Thoracic aorta (tissue), 2 donors: ENCODE measurements around the gene MAPK13. TPM values are rescaled to one million over a fixed set of nuclear protein-coding genes. Genes with fewer than 3 reads are reported as not detected.
A peak's percentile ranks its signal among the peaks of the same experiment; 100 is the strongest.

Experiments
- ATAC-seq: fragments of 150-250 bp; one replicate; pipeline ENCODE4 v1.8.0; 2017; ENCODE audit warnings: low read depth; ENCODE audit not compliant: insufficient number of reproducible peaks, low FRiP score
- DNase-seq: peaks from one replicate; pipeline ENCODE4 v3.0.0-alpha.2; 2020; ENCODE audit warnings: low spot score
- H3K27ac ChIP-seq, 2 donors: fragments of 200-600 bp; sonication (generic); 1 replicate in 1 of 2; 2 replicates in 1 of 2; pipeline ENCODE4 v1.5.1; 2016; ENCODE audit warnings: mild to moderate bottlenecking in 2 of 2, moderate library complexity in 2 of 2
- H3K27me3 ChIP-seq: fragments of 200-600 bp; sonication (generic); replicated peaks from 2 replicates; pipeline ENCODE4 v1.6.0; 2016; ENCODE audit warnings: mild to moderate bottlenecking; ENCODE audit not compliant: insufficient read depth
- H3K36me3 ChIP-seq: fragments of 200-600 bp; sonication (generic); one replicate; pipeline ENCODE4 v1.5.1; 2016
- H3K4me1 ChIP-seq, 2 donors: fragments of 200-600 bp; sonication (generic); 1 replicate in 1 of 2; 2 replicates in 1 of 2; pipeline versions ENCODE4 v1.5.1 to v1.6.0; 2016; ENCODE audit warnings: low read depth in 2 of 2, mild to moderate bottlenecking in 1 of 2; ENCODE audit not compliant: control insufficient read depth in 1 of 2
- H3K4me3 ChIP-seq: fragments of 200-600 bp; sonication (generic); 2 replicates; pipeline ENCODE4 v1.5.1; 2016; ENCODE audit warnings: mild to moderate bottlenecking
- H3K9me3 ChIP-seq: fragments of 200-600 bp; sonication (generic); 2 replicates; pipeline ENCODE4 v1.5.1; 2016
- total RNA-seq, 2 donors: library from RNA; depleted of rRNA; stranded (reverse); fragments of >200 nt; gene quantifications; one replicate each; pipeline versions ENCODE4 v1.1.0 to v1.2.3, GENCODE V29; 2016
- TF ChIP-seq, protein P1 (sequence below): fragments of 200-600 bp; sonication (generic); IDR thresholded peaks from one replicate; pipeline ENCODE4 v1.5.1; 2019; ENCODE audit warnings: antibody characterized with exemption

MAPK13 gene
- total RNA-seq, 2 donors from 2014 or later, result 5.5 to 7.6 TPM

DNA sequence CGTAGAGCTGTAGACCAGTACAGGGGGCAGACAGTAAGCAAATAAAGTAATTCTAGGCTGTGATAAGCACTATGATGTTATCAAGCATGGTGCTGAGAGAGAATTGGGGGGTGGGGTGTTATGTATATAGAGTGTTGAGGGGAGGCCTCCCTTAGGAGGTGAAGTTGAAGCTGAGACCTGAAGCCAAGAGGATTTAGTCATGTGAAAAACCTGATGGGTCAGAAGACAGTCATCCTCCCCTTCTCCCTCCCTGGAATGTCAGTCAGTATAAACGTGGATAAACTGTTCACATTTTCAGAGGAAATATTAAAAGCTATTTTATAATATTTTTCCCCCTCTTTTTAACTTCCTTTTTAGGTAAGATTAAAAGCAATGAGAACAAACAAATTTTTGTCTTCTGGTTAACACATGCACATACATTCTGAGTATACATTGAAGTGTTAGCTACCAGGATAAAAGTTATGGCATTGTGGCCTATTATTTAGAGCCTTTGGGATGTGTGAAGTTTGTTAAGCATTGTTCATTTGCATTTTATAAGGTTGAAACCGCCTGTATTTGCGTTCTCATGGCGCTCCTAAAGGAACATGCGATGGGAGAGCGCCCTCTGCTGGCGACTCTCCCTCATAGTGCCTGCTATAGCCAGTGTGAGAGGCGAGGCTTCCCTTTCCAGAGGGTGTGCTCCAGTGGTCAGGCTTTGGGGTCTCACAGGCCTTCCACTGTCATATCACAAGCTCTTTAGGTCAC is 35.4 kb upstream of the MAPK13 start:
- peak overlapping the region in 1 of 2 donors; percentile 27 for H3K27ac ChIP-seq

DNA sequence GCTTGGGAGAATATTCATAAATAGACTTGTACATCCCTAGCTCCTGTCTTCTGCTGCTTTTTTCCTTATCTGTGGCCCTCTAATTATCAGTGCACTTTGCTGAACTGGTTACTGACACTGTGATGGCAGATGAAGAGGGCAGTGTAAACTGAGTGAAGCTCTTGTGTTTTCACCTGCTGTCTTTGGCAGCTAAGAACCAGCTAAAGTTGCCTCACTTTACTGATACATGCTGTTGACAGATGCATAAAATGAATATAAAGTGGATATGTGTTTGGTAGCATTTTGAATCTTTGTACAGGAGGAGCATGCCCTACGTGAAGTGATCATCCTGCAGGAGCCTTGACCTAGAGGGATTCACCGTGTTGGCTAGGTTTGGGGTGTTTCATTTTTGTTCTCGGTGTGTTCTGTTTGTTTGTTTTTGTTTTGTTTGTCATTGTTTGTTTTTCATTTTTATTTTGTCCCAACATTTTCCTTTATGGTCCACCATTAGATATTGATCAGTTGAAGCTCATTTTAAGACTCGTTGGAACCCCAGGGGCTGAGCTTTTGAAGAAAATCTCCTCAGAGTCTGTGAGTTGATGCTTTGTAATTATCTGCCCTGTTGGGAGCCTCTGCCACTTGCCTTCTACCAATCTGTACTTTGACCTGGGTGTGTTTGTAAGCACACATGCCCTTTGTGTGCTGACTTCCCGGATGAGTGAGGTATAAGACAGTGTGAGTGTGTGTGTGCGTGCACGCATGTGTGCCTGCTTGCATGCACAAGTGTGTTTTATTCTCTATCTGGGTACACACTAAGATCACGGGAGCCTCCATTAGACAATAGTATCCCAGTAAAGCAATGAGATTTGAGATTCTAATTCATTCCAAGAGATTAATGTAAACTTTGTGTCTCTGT is 34.6 kb upstream of the MAPK13 start:
- Histone ChIP-seq H3K4me1 (peaks cover 0 to 7% of the 10 kb centered on the region in 2 donors), H3K9me3 (no peaks in the 10 kb centered on the region), H3K27me3 (no peaks in the 10 kb centered on the region), H3K27ac (no peak overlapping the region), H3K4me3 (no peak overlapping the region), H3K36me3 (no peaks in the 10 kb centered on the region)
- TF ChIP-seq, protein P1, sequence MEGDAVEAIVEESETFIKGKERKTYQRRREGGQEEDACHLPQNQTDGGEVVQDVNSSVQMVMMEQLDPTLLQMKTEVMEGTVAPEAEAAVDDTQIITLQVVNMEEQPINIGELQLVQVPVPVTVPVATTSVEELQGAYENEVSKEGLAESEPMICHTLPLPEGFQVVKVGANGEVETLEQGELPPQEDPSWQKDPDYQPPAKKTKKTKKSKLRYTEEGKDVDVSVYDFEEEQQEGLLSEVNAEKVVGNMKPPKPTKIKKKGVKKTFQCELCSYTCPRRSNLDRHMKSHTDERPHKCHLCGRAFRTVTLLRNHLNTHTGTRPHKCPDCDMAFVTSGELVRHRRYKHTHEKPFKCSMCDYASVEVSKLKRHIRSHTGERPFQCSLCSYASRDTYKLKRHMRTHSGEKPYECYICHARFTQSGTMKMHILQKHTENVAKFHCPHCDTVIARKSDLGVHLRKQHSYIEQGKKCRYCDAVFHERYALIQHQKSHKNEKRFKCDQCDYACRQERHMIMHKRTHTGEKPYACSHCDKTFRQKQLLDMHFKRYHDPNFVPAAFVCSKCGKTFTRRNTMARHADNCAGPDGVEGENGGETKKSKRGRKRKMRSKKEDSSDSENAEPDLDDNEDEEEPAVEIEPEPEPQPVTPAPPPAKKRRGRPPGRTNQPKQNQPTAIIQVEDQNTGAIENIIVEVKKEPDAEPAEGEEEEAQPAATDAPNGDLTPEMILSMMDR, result peak; percentile 2
- ATAC-seq, result no peak
- DNase-seq, result no peak

More for the DNA sequence above, 35.4 kb upstream of the MAPK13 start:
- Histone ChIP-seq H3K4me1 (peaks cover 0 to 7% of the 10 kb centered on the region in 2 donors), H3K36me3 (no peaks in the 10 kb centered on the region), H3K4me3 (no peak overlapping the region), H3K9me3 (no peaks in the 10 kb centered on the region), H3K27me3 (no peaks in the 10 kb centered on the region)
- peak; percentile 65 for ATAC-seq
- DNase-seq, result peak; percentile 46
- TF ChIP-seq, protein P1, result peak; percentile 93

GRCh38 chr6:36098253-36098919 is 31.9 kb upstream of the MAPK13 start:
- Histone ChIP-seq H3K36me3 (peaks cover 12% of the 10 kb centered on the region), H3K4me3 (no peak overlapping the region), H3K4me1 (peaks cover 0 to 7% of the 10 kb centered on the region in 2 donors), H3K27me3 (no peaks in the 10 kb centered on the region), H3K9me3 (no peaks in the 10 kb centered on the region), H3K27ac (no peak overlapping the region)
- no peak for ATAC-seq
- DNase-seq, result no peak
- TF ChIP-seq, protein P1, result no peak

DNA sequence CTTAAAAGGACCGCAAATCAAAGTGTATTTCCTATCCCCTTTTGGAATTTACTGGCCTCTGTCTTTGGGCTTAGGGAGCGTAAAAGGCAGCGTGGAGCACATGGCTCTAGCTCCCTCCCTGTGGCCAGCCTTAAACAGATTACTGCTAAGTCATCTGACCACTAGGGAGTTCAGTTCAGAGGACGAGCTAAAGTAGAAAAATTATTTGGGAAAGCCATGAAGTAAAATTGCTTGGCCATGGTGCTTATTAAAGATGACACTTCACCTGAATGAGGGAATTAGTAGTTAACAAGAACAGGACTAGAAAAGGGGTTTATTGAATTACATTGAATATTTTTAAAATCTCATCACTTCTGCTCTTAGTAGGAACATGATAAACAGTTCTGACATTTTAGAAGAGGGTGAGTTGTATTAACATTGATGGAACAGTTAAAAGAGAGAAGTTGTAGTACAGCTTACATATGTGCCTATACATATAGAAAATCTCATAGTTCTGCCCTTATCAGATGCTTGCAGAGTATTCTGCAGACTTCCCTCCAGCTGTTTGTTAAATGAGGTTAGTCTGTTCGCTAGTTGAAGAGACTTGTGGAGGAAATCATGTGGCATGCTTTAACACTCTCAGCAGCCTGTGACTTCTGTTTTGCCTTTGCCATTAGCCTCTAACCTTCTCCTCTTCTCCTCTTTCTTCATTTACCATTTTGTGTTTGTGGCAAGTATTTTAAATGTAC is 31.2 kb upstream of the MAPK13 start:
- no peak overlapping the region for H3K27ac ChIP-seq
- ATAC-seq (no peak), DNase-seq (no peak)
- H3K4me1 ChIP-seq, result peaks cover 0 to 7% of the 10 kb centered on the region in 2 donors
- no peaks in the 10 kb centered on the region for H3K9me3 ChIP-seq
- H3K36me3 ChIP-seq, result peaks cover 18% of the 10 kb centered on the region
- TF ChIP-seq, protein P1, result no peak
- H3K27me3 ChIP-seq, result no peaks in the 10 kb centered on the region
- no peak overlapping the region for H3K4me3 ChIP-seq
